HepG2 (cell line): Measurements from ENCODE around the gene SLC4A2. TPM values are rescaled to one million over a fixed set of nuclear protein-coding genes. Genes with fewer than 3 reads are reported as not detected.

Experiments used
- ATAC-seq: fragments of 200-7000 bp; cut with Tn5 transposase; 3 replicates; pipeline ENCODE4 v1.9.1; 2020; ENCODE audit warnings: mild to moderate bottlenecking, moderate library complexity
- BruUV-seq: library from RNA; stranded (reverse); fragments of 400-500 nt; replicated peaks from 2 replicates; lab custom pipeline; 2021; lab: Mats Ljungman, UMichigan
- CTCF ChIA-PET: fragments of 300-600 bp; formaldehyde crosslinking; extraction: SDS; loops from one replicate; lab custom pipeline; 2021; ENCODE audit warnings: low total read pairs, inconsistent platforms, low intra/inter-chr PET ratio; lab: Yijun Ruan, JAX
- POLR2A ChIA-PET: fragments of 350-600 bp; sonication (Branson Sonifier 250); formaldehyde crosslinking; loops from one replicate; lab custom pipeline; 2020; ENCODE audit warnings: antibody characterized with exemption, inconsistent platforms; lab: Yijun Ruan, JAX
- DNase-seq: peaks from one replicate; pipeline ENCODE4 v3.0.0-alpha.2; 2015; ENCODE audit warnings: low spot score
- FAIRE-seq: peaks from 3 replicates; lab custom pipeline; 2011; peaks lifted over from hg19 to GRCh38; lab: Jason Lieb, UNC
- H2AFZ ChIP-seq: one replicate; pipeline ENCODE4 v1.6.1; 2011; ENCODE audit warnings: low read length, inconsistent platforms
- H3K27ac ChIP-seq: fragments of 300-600 bp; 3 replicates; pipeline ENCODE4 v1.8.0; 2011; ENCODE audit warnings: mixed run types, mild to moderate bottlenecking, mixed read lengths, low read length, inconsistent platforms; ENCODE audit not compliant: insufficient read depth; ENCODE audit errors: extremely low read length
- H3K27me3 ChIP-seq, 2 experiments: fragments of 200-600 bp in 1 of 2; 2 replicates in 1 of 2; 3 replicates in 1 of 2; pipeline versions ENCODE4 v1.6.0 to v1.8.0; 2011; ENCODE audit warnings: low read length in 2 of 2, mild to moderate bottlenecking in 2 of 2, moderate library complexity in 2 of 2, inconsistent platforms in 1 of 2; ENCODE audit not compliant: insufficient read depth in 2 of 2, control insufficient read depth in 1 of 2
- H3K36me3 ChIP-seq, 2 experiments: fragments of 200-600 bp in 1 of 2; replicated peaks in 1 of 2; 2 replicates in 1 of 2; 3 replicates in 1 of 2; pipeline versions ENCODE4 v1.5.1 to v1.8.0; 2011; ENCODE audit warnings: low read length in 2 of 2, inconsistent platforms in 1 of 2; ENCODE audit not compliant: insufficient read depth in 2 of 2, control insufficient read depth in 1 of 2
- H3K4me1 ChIP-seq: 2 replicates; pipeline ENCODE4 v1.5.1; 2012; ENCODE audit warnings: low read length, inconsistent platforms; ENCODE audit not compliant: insufficient read depth
- H3K4me2 ChIP-seq: 2 replicates; pipeline ENCODE4 v1.6.0; 2011; ENCODE audit warnings: low read depth, low read length, inconsistent platforms
- H3K4me3 ChIP-seq, 3 experiments: fragments of 200-600 bp in 1 of 3; sonication (generic), shearing (Covaris generic) in 1 of 3; replicated peaks in 1 of 3; 2 replicates each; pipeline ENCODE4 v1.5.1; 2011 to 2016; ENCODE audit warnings: low read length in 3 of 3, inconsistent platforms in 2 of 3, low read depth in 2 of 3, mild to moderate bottlenecking in 2 of 3, control low read depth in 1 of 3, mixed read lengths in 1 of 3; ENCODE audit not compliant: insufficient read depth in 1 of 3
- H3K79me2 ChIP-seq: one replicate; pipeline ENCODE4 v1.6.1; 2011; ENCODE audit warnings: low read length, inconsistent platforms; ENCODE audit not compliant: insufficient read depth
- H3K9ac ChIP-seq: 2 replicates; pipeline ENCODE4 v1.6.0; 2011; ENCODE audit warnings: mild to moderate bottlenecking, low read depth, low read length, inconsistent platforms; ENCODE audit not compliant: insufficient read depth
- H3K9me3 ChIP-seq: 2 replicates; pipeline ENCODE4 v1.5.1; 2012; ENCODE audit warnings: mild to moderate bottlenecking, low read length
- H4K20me1 ChIP-seq: 2 replicates; pipeline ENCODE4 v1.6.0; 2011; ENCODE audit warnings: inconsistent platforms, mild to moderate bottlenecking, low read length, moderate library complexity; ENCODE audit not compliant: insufficient read depth
- AGO2 ChIP-seq: fragments of 200-400 bp; formaldehyde crosslinking; optimal IDR thresholded peaks from 2 replicates; pipeline ENCODE3; 2017; ENCODE audit warnings: mild to moderate bottlenecking, low read depth, low read length, moderate library complexity
- CEBPB ChIP-seq: IDR thresholded peaks from 2 replicates; pipeline ENCODE4 v1.6.1; 2011; ENCODE audit warnings: low read depth, low read length, improper control_type of control experiment, borderline replicate concordance
- DR1 ChIP-seq: sonication (generic); formaldehyde crosslinking; IDR thresholded peaks from 2 replicates; pipeline ENCODE4 v1.8.0; 2021; ENCODE audit warnings: mild to moderate bottlenecking, missing genetic modification reagents, inconsistent platforms
- HNF4G ChIP-seq, 2 experiments: sonication (generic) in 1 of 2; formaldehyde crosslinking in 1 of 2; IDR thresholded peaks; 2 replicates each; pipeline versions ENCODE4 v1.4.0 to v1.6.1; 2011 to 2020; ENCODE audit warnings: borderline replicate concordance in 2 of 2, low read depth in 2 of 2, mild to moderate bottlenecking in 2 of 2, low read length in 1 of 2, missing genetic modification reagents in 1 of 2, moderate library complexity in 1 of 2
- HNRNPH1 ChIP-seq: fragments of 200-400 bp; formaldehyde crosslinking; optimal IDR thresholded peaks from 2 replicates; pipeline ENCODE3; 2017; ENCODE audit warnings: mild to moderate bottlenecking, low read depth, low read length
- JUND ChIP-seq: sonication (generic); formaldehyde crosslinking; IDR thresholded peaks from 2 replicates; pipeline ENCODE4 v1.8.0; 2022; ENCODE audit warnings: mild to moderate bottlenecking, missing genetic modification reagents
- POGZ ChIP-seq: sonication (generic); formaldehyde crosslinking; IDR thresholded peaks from 2 replicates; pipeline ENCODE4 v1.4.0; 2020; ENCODE audit warnings: mild to moderate bottlenecking, missing genetic modification reagents
- SATB2 ChIP-seq: sonication (generic); formaldehyde crosslinking; IDR thresholded peaks from 2 replicates; pipeline ENCODE4 v1.5.0; 2020; ENCODE audit warnings: missing genetic modification reagents
- SP4 ChIP-seq: sonication (generic); formaldehyde crosslinking; IDR thresholded peaks from 2 replicates; pipeline ENCODE4 v1.8.1; 2023; ENCODE audit warnings: mild to moderate bottlenecking, missing genetic modification reagents
- ZFY ChIP-seq: sonication (generic); formaldehyde crosslinking; IDR thresholded peaks from 2 replicates; pipeline ENCODE4 v1.4.0; 2020; ENCODE audit warnings: missing genetic modification reagents
- ZMYM2 ChIP-seq: sonication (generic); formaldehyde crosslinking; IDR thresholded peaks from 2 replicates; pipeline ENCODE4 v1.8.0; 2022; ENCODE audit warnings: mild to moderate bottlenecking, missing genetic modification reagents
- ZNF234 ChIP-seq: sonication (generic); formaldehyde crosslinking; conservative IDR thresholded peaks from 2 replicates; pipeline ENCODE4 v1.5.1; 2020; ENCODE audit warnings: mild to moderate bottlenecking, missing genetic modification reagents
- ZNF30 ChIP-seq: sonication (generic); formaldehyde crosslinking; IDR thresholded peaks from 2 replicates; pipeline ENCODE4 v1.5.0; 2020; ENCODE audit warnings: mild to moderate bottlenecking, missing genetic modification reagents
- ZNF691 ChIP-seq: sonication (generic); formaldehyde crosslinking; IDR thresholded peaks from 2 replicates; pipeline ENCODE4 v1.4.0; 2020; ENCODE audit warnings: missing genetic modification reagents, low read depth, mild to moderate bottlenecking, borderline replicate concordance
- ZNF770 ChIP-seq: sonication (generic); formaldehyde crosslinking; IDR thresholded peaks from 2 replicates; pipeline ENCODE4 v1.5.0; 2020; ENCODE audit warnings: mild to moderate bottlenecking, missing genetic modification reagents
- ZNF784 ChIP-seq: sonication (generic); formaldehyde crosslinking; IDR thresholded peaks from 2 replicates; pipeline ENCODE4 v1.5.1; 2020; ENCODE audit warnings: missing genetic modification reagents, mild to moderate bottlenecking, borderline replicate concordance
- ZNF850 ChIP-seq: sonication (generic); formaldehyde crosslinking; conservative IDR thresholded peaks from 2 replicates; pipeline ENCODE4 v1.9.0; 2021; ENCODE audit warnings: mild to moderate bottlenecking, missing genetic modification reagents
- ZNF883 ChIP-seq: sonication (generic); formaldehyde crosslinking; IDR thresholded peaks from 2 replicates; pipeline ENCODE4 v1.5.1; 2020; ENCODE audit warnings: mild to moderate bottlenecking, missing genetic modification reagents; ENCODE audit errors: not compliant biosample characterization
- ZNF891 ChIP-seq: sonication (generic); formaldehyde crosslinking; IDR thresholded peaks from 2 replicates; pipeline ENCODE4 v1.5.0; 2020; ENCODE audit warnings: mild to moderate bottlenecking, missing genetic modification reagents
- ZZZ3 ChIP-seq: sonication (generic); formaldehyde crosslinking; IDR thresholded peaks from 2 replicates; pipeline ENCODE4 v1.4.0; 2020; ENCODE audit warnings: missing genetic modification reagents, mild to moderate bottlenecking, borderline replicate concordance
- WGBS: methylation state at CpG from one replicate; pipeline ENCODE4 v1.1.6; 2017; ENCODE audit warnings: low lambda C conversion rate; 5-methylcytosine and 5-hydroxymethylcytosine counted together
- in situ Hi-C: cut with HindIII; loops from 2 replicates; pipeline ENCODE4 v1.10.0; 2017; ENCODE audit warnings: low pct_unique_long_range_greater_than_20kb; ENCODE audit not compliant: extremely low pct_ligation_motif_present
- intact Hi-C: fragments of 100-400 bp; cut with micrococcal nuclease; formaldehyde crosslinking; loops from one replicate; pipeline ENCODE4 v1.10.0; 2022; ENCODE audit not compliant: unreplicated experiment
- polyA plus RNA-seq, 8 experiments: library from polyadenylated mRNA; depleted of rRNA in 3 of 8; stranded (reverse) in 7 of 8; unstranded in 1 of 8; fragments of >200 nt; fragmentation: Illumina TruSeq in 4 of 8; extraction: Trizol in 4 of 8; gene quantifications; 2 replicates each; pipeline versions ENCODE4 v1.2.1 to v1.2.3, GENCODE V29; 2011 to 2016; ENCODE audit warnings: low read depth in 4 of 8, missing spikeins in 1 of 8, mixed read lengths in 1 of 8; ENCODE audit not compliant: insufficient read depth in 1 of 8
- total RNA-seq, 5 experiments: library from RNA; depleted of rRNA; stranded (reverse); fragments of >200 nt; fragmentation: Illumina TruSeq; extraction: Trizol; gene quantifications; 2 replicates each; pipeline ENCODE4 v1.2.3, GENCODE V29; 2016; ENCODE audit warnings: low read depth in 1 of 5

The SLC4A2 gene
- total and polyA plus RNA-seq, 2 of the 13 experiments (the other 11 are each of a cell fraction or from before 2014, with no cell fraction given): 51.9 to 73.4 TPM

GRCh38 chr7:151109094-151110048, 50.0 kb downstream of the SLC4A2 start:
- Histone ChIP-seq H3K79me2 (peaks cover 29% of the 10 kb centered on the region), H3K9me3 (no peaks in the 10 kb centered on the region), H3K27ac (no peak overlapping the region), H3K36me3 (peaks cover 8 to 29% of the 10 kb centered on the region in 2 experiments; a peak in 4 of 5 replicates), H3K4me2 (no peak overlapping the region), H3K4me1 (peaks cover 14% of the 10 kb centered on the region), H3K4me3 (no peak overlapping the region), H2AFZ (no peak overlapping the region), H4K20me1 (peaks cover 41% of the 10 kb centered on the region), H3K27me3 (no peaks in the 10 kb centered on the region), H3K9ac (no peak overlapping the region)
- peak; percentile 7; the same call in 2 of the 3 replicates for ATAC-seq
- BruUV-seq: no TSS peak
- CTCF ChIA-PET: interaction anchor here (1.7 kb wide), 1 partner anchor 18 kb away, joined by 3 read pairs; no protein-coding TSS in a partner anchor
- WGBS: 79% methylated on average over 9 of the region's 15 CpGs
- intact Hi-C loops (loop anchor here (2.0 kb wide), 1 partner anchor 51 kb away; the partner anchor contains the start of gene SLC4A2), in situ Hi-C loops (no loop called here)
- no peak for DNase-seq
- POLR2A ChIA-PET: interaction anchor here (0.9 to 1.3 kb wide), 3 partner anchors 15 to 47 kb away, joined by 3 to 4 read pairs (median 3); no protein-coding TSS in a partner anchor
- FAIRE-seq: no peak
- no peak for TF ChIP-seq ZNF850 (CRISPR knock-in tag)
- TF ChIP-seq SATB2: no peak
- TF ChIP-seq ZFY (CRISPR knock-in tag): 0 out of 2 replicates have a peak, but pooled peaks have one; percentile 16
- TF ChIP-seq POGZ (CRISPR knock-in tag): no peak
- peak; percentile 44; the same call in 1 of the 2 replicates for TF ChIP-seq ZNF770 (CRISPR knock-in tag)
- no peak for TF ChIP-seq HNF4G (IDR thresholded peaks at IDR 0.05; ENCODE audit: borderline replicate concordance, low read depth, low read length)
- no peak for TF ChIP-seq HNF4G (CRISPR knock-in tag; IDR thresholded peaks at IDR 0.05; ENCODE audit: borderline replicate concordance, low read depth)
- no peak for TF ChIP-seq ZNF30
- no peak for TF ChIP-seq ZZZ3 (CRISPR knock-in tag)
- no peak for TF ChIP-seq HNRNPH1
- no peak for TF ChIP-seq SP4 (CRISPR knock-in tag)
- TF ChIP-seq ZMYM2 (CRISPR knock-in tag): no peak
- no peak for TF ChIP-seq JUND (CRISPR knock-in tag)
- no peak for TF ChIP-seq DR1 (CRISPR knock-in tag)
- no peak for TF ChIP-seq ZNF883
- TF ChIP-seq ZNF891 (CRISPR knock-in tag): no peak
- TF ChIP-seq CEBPB: peak; percentile 95
- TF ChIP-seq ZNF234 (CRISPR knock-in tag): no peak
- no peak for TF ChIP-seq ZNF784
- peak; percentile 26 for TF ChIP-seq AGO2
- TF ChIP-seq ZNF691 (CRISPR knock-in tag): no peak
